Naive thymus-derived CD4-positive, alpha-beta T cell (primary cell): ENCODE measurements around the gene PTPRF. TPM values are rescaled to one million over a fixed set of nuclear protein-coding genes. Genes with fewer than 3 reads are reported as not detected.

ENCODE experiments used
- ATAC-seq: fragments of 150-1000 bp; cut with Tn5 transposase; 2 replicates; pipeline ENCODE4 v1.10.0; 2021; ENCODE audit warnings: mild to moderate bottlenecking, moderate library complexity
- CTCF ChIA-PET: fragments of 350-600 bp; sonication (Branson Sonifier 250); formaldehyde crosslinking; loops from one replicate; lab custom pipeline; 2021; ENCODE audit warnings: antibody characterized with exemption; lab: Charles Lee
- POLR2A ChIA-PET: fragments of 350-600 bp; sonication (Branson Sonifier 250); formaldehyde crosslinking; loops from one replicate; lab custom pipeline; 2021; ENCODE audit warnings: antibody characterized with exemption, inconsistent platforms; lab: Charles Lee
- DNase-seq, 9 donors: peaks; one replicate each; pipeline versions ENCODE4 v3.0.0 to v3.0.0-alpha.2; 2020 to 2022; ENCODE audit warnings: mixed read lengths in 1 of 9
- H3K27ac ChIP-seq: one replicate; pipeline ENCODE4 v1.7.0; 2013; ENCODE audit warnings: mild to moderate bottlenecking, low read depth, low read length, moderate library complexity
- H3K27me3 ChIP-seq, 2 donors: one replicate each; pipeline ENCODE4 v1.7.0; 2013; ENCODE audit warnings: low read length in 2 of 2, mild to moderate bottlenecking in 2 of 2, moderate library complexity in 2 of 2; ENCODE audit not compliant: control insufficient read depth in 2 of 2, insufficient read depth in 2 of 2
- H3K36me3 ChIP-seq, 3 experiments: 1 replicate in 2 of 3; 2 replicates in 1 of 3; pipeline ENCODE4 v1.7.0; 2013; ENCODE audit warnings: low read length in 3 of 3, mild to moderate bottlenecking in 3 of 3, moderate library complexity in 1 of 3; ENCODE audit not compliant: insufficient read depth in 3 of 3, control insufficient read depth in 2 of 3
- H3K4me1 ChIP-seq, 2 donors: one replicate each; pipeline ENCODE4 v1.7.0; 2013; ENCODE audit warnings: low read length in 2 of 2, mild to moderate bottlenecking in 2 of 2, moderate library complexity in 1 of 2; ENCODE audit not compliant: control insufficient read depth in 2 of 2, insufficient read depth in 2 of 2
- H3K4me3 ChIP-seq: 2 replicates; pipeline ENCODE4 v1.7.0; 2013; ENCODE audit warnings: mild to moderate bottlenecking, low read length
- H3K9me3 ChIP-seq, 3 experiments: 1 replicate in 2 of 3; 2 replicates in 1 of 3; pipeline ENCODE4 v1.7.0; 2013; ENCODE audit warnings: low read length in 3 of 3; ENCODE audit not compliant: control insufficient read depth in 2 of 3
- H3K27ac Mint-ChIP-seq, 9 donors: one replicate each; pipeline ENCODE4 v1.8.0; 2020 to 2022; ENCODE audit warnings: mixed read lengths in 9 of 9, mild to moderate bottlenecking in 8 of 9, moderate library complexity in 5 of 9, inconsistent platforms in 2 of 9
- H3K27me3 Mint-ChIP-seq, 5 donors: one replicate each; pipeline ENCODE4 v1.8.0; 2021 to 2022; ENCODE audit warnings: mixed read lengths in 5 of 5, mild to moderate bottlenecking in 1 of 5
- H3K36me3 Mint-ChIP-seq, 5 donors: one replicate each; pipeline ENCODE4 v1.8.0; 2020 to 2022; ENCODE audit warnings: mixed read lengths in 5 of 5, mild to moderate bottlenecking in 3 of 5, inconsistent platforms in 1 of 5
- H3K4me1 Mint-ChIP-seq, 7 donors: one replicate each; pipeline ENCODE4 v1.8.0; 2020 to 2022; ENCODE audit warnings: mixed read lengths in 7 of 7, mild to moderate bottlenecking in 3 of 7, inconsistent platforms in 1 of 7
- H3K4me3 Mint-ChIP-seq, 10 donors: one replicate each; pipeline ENCODE4 v1.8.0; 2020 to 2022; ENCODE audit warnings: mild to moderate bottlenecking in 10 of 10, mixed read lengths in 10 of 10, moderate library complexity in 6 of 10, inconsistent platforms in 2 of 10
- H3K9me3 Mint-ChIP-seq, 11 donors: one replicate each; pipeline ENCODE4 v1.8.0; 2020 to 2022; ENCODE audit warnings: mixed read lengths in 11 of 11, mild to moderate bottlenecking in 4 of 11, inconsistent platforms in 1 of 11, moderate library complexity in 1 of 11
- intact Hi-C, 2 donors: fragments of 100-400 bp; cut with micrococcal nuclease; formaldehyde crosslinking; loops; one replicate each; pipeline ENCODE4 v1.15.1; 2023
- polyA plus RNA-seq, 2 donors: library from polyadenylated mRNA; unstranded; fragments of 300-500 nt; fragmentation: Illumina TruSeq; gene quantifications; one replicate each; pipeline ENCODE4 v1.2.3, GENCODE V29; 2021
- total RNA-seq, 6 experiments: library from RNA in 5 of 6; stranded (reverse) in 5 of 6; gene quantifications; 1 replicate in 5 of 6; 2 replicates in 1 of 6; pipeline ENCODE4 v1.2.3 and lab custom pipeline; 2021 to 2026

Gene PTPRF
- total and polyA plus RNA-seq, 7 experiments from 2014 or later = 0.49 to 2.3 (median 1.8) TPM; not detected in 4

DNA sequence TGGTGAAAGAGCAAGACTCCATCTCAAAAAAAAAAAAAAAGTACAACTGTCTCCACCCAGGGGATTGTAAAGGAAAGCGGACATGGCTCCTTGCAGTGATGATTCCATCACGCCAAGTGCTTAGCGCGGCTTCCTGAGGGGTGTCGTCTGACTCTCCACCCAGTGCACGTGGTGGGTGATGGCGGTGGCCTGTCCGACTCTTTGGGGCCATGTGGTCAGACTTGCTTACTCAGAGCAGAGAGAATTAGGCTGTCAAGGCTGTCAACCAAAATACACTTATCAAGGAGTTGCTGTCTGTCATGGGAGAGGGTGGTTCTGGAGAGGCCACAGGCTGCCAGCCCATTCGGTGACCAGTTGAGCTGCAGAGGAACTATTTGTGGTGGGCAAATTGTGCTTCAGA is 49.4 kb downstream of the PTPRF start:
- Mint-ChIP-seq H3K27ac (no peak overlapping the region), H3K27me3 (no peaks in the 10 kb centered on the region), H3K36me3 (no peaks in the 10 kb centered on the region), H3K4me3 (no peak overlapping the region), H3K9me3 (peaks cover 0 to 2% (median 0%) of the 10 kb centered on the region in 11 donors), H3K4me1 (peaks cover 0 to 6% (median 0%) of the 10 kb centered on the region in 7 donors)
- no peak for ATAC-seq
- Histone ChIP-seq H3K36me3 (no peaks in the 10 kb centered on the region), H3K27ac (no peak overlapping the region), H3K4me1 (no peaks in the 10 kb centered on the region), H3K27me3 (no peaks in the 10 kb centered on the region), H3K4me3 (no peak overlapping the region), H3K9me3 (no peaks in the 10 kb centered on the region)
- intact Hi-C loops = no loop called here
- DNase-seq = no peak
- CTCF ChIA-PET = no interaction called here
- POLR2A ChIA-PET = no interaction called here

DNA sequence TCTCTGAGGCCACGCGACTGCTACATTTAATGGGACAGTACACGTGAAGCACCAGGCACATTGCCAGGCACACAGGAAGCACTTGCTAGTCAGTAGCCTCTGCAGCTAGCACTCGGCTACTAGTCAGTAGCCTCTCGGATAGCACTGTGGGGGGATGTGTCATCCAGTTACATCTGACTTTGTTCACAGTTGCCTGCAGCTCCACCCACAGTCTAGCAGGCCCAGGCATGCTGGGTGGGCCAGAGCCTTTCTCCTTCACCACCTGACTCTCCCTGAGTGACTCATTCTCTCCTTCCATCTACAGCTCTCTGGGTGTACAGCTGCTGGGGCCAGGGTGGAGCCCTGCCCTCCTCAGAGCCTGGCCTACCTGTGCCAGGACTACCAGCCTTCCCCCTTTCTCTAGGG is 51.5 kb downstream of the PTPRF start:
- H3K4me1 Mint-ChIP-seq = peaks cover 0 to 6% (median 0%) of the 10 kb centered on the region in 7 donors
- POLR2A ChIA-PET = no interaction called here
- DNase-seq (peak in 1 of 9 donors; percentile 34), ATAC-seq (peak; percentile 52)
- CTCF ChIA-PET = no interaction called here
- intact Hi-C loops = no loop called here
- H3K36me3 Mint-ChIP-seq = no peaks in the 10 kb centered on the region
- H3K4me3 ChIP-seq = no peak overlapping the region
- no peaks in the 10 kb centered on the region for H3K27me3 ChIP-seq
- H3K36me3 ChIP-seq = no peaks in the 10 kb centered on the region
- H3K4me1 ChIP-seq = no peaks in the 10 kb centered on the region
- H3K9me3 Mint-ChIP-seq = peaks cover 0 to 2% (median 0%) of the 10 kb centered on the region in 11 donors
- peak overlapping the region in 1 of 9 donors; percentile 59 for H3K27ac Mint-ChIP-seq
- H3K27ac ChIP-seq = no peak overlapping the region
- H3K4me3 Mint-ChIP-seq = no peak overlapping the region
- no peaks in the 10 kb centered on the region for H3K27me3 Mint-ChIP-seq
- H3K9me3 ChIP-seq = no peaks in the 10 kb centered on the region

DNA sequence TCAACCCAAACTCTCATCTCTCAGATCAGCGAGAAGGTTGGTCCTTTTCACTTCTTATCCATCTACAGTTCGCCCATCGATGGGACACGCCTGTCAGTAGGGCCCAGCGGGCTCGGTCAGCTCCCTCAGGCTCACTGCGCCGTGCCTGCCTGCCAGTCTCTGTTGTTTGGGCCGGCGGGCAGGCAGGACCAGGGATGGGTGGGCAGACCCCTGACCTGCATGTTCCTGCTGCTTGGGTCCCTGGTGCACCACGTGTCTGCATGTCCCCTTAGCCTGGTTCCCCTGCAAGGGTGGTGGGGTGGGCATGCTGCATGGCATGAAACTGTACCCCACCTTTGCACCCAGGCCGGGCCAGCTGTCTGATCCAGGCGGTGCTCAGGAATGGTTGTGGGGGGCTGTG is 52.4 kb downstream of the PTPRF start:
- H3K4me3 ChIP-seq = no peak overlapping the region
- no peaks in the 10 kb centered on the region for H3K9me3 ChIP-seq
- Mint-ChIP-seq H3K4me3 (no peak overlapping the region), H3K27me3 (no peaks in the 10 kb centered on the region), H3K36me3 (no peaks in the 10 kb centered on the region), H3K4me1 (peaks cover 0 to 6% (median 0%) of the 10 kb centered on the region in 7 donors), H3K9me3 (peaks cover 0 to 2% (median 0%) of the 10 kb centered on the region in 11 donors), H3K27ac (no peak overlapping the region)
- H3K27ac ChIP-seq = no peak overlapping the region
- DNase-seq = no peak
- H3K36me3 ChIP-seq = no peaks in the 10 kb centered on the region
- H3K4me1 ChIP-seq = no peaks in the 10 kb centered on the region
- CTCF ChIA-PET = no interaction called here
- ATAC-seq = no peak
- POLR2A ChIA-PET = no interaction called here
- H3K27me3 ChIP-seq = no peaks in the 10 kb centered on the region
- intact Hi-C loops = no loop called here

DNA sequence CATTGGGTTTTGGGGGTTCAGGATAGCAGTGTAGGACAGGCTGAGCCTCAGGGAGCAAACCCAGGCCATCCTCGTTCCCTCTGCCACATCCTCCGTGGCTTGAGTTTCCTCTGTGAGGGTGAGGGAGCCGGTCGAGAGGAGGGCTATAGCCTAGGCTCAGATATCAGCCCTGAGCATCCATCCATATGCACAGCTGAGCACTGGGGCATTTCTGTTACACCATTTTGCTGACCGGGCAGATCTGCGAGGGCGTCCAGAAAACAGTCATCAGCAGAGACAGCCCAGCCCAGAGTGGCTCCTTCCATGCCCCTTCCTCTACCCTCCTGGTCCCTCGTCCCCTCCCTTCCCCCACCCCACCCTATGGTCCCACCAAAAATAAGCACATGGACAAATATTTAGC is 53.5 kb downstream of the PTPRF start:
- intact Hi-C loops = no loop called here
- Mint-ChIP-seq H3K36me3 (no peaks in the 10 kb centered on the region), H3K4me1 (peaks cover 0 to 6% (median 0%) of the 10 kb centered on the region in 7 donors), H3K27ac (no peak overlapping the region), H3K27me3 (no peaks in the 10 kb centered on the region), H3K9me3 (peaks cover 0 to 2% (median 0%) of the 10 kb centered on the region in 11 donors), H3K4me3 (no peak overlapping the region)
- ATAC-seq (no peak), DNase-seq (no peak)
- H3K4me1 ChIP-seq = no peaks in the 10 kb centered on the region
- POLR2A ChIA-PET = no interaction called here
- H3K9me3 ChIP-seq = no peaks in the 10 kb centered on the region
- H3K36me3 ChIP-seq = no peaks in the 10 kb centered on the region
- no peaks in the 10 kb centered on the region for H3K27me3 ChIP-seq
- H3K4me3 ChIP-seq = no peak overlapping the region
- CTCF ChIA-PET = no interaction called here
- H3K27ac ChIP-seq = no peak overlapping the region

DNA sequence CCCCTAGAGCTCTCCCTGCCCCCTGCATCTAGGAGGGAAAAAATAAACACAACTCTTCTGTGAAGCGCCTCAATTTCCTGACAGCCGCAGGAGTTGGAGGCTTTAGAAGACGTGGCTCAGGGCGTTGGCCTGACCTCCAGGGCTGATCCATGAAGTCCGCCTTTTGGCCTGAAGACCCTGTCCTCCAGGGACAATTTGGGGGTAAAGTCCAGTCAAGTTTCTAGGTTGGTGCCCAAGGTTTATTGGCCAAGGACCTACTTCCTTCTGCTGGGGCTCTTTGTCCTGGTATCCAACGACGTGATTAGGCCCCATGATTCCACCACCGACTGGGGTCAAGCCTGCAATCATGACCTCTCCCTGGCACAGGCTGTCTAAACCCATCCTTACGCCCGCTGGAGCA is 54.9 kb downstream of the PTPRF start:
- Mint-ChIP-seq H3K36me3 (no peaks in the 10 kb centered on the region), H3K27me3 (no peaks in the 10 kb centered on the region), H3K4me3 (no peak overlapping the region), H3K27ac (no peak overlapping the region), H3K4me1 (peaks cover 0 to 6% (median 0%) of the 10 kb centered on the region in 7 donors), H3K9me3 (peaks cover 0 to 2% (median 0%) of the 10 kb centered on the region in 11 donors)
- Histone ChIP-seq H3K9me3 (no peaks in the 10 kb centered on the region), H3K36me3 (no peaks in the 10 kb centered on the region), H3K27ac (no peak overlapping the region), H3K4me1 (no peaks in the 10 kb centered on the region), H3K4me3 (no peak overlapping the region), H3K27me3 (no peaks in the 10 kb centered on the region)
- no peak for DNase-seq
- ATAC-seq = no peak
- intact Hi-C loops = no loop called here
- ChIA-PET CTCF (no interaction called here), POLR2A (no interaction called here)

DNA sequence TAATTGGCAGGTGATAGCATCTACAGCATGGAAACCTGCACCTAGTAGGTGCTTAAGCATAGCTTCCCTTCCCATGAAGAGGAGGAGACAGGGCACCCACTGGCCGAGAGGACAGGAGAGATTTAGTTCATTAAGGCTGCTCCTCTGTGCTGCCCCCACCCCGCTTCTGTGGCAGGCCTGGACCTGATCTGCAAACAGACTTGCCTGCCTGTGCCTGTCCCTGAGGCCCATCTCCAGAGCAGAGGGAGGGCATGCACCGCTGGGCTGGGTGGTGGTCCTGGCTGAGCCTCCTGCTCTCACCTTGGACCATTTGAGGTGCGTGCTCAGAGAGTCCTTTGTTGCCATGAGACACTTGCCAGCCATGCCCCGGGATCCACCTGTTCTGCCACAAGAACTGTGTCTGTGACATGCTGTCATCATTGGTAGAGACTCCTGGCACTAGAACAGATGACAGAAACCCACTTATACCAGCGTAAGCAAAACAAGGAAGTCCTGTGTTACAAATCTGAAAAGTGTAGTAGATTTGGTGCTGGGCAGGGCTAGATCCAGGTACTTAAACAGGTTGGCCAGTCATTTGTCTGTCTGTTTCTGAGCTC is 55.6 kb downstream of the PTPRF start:
- no peaks in the 10 kb centered on the region for H3K36me3 Mint-ChIP-seq
- no peaks in the 10 kb centered on the region for H3K27me3 ChIP-seq
- no peaks in the 10 kb centered on the region for H3K4me1 ChIP-seq
- DNase-seq (no peak), ATAC-seq (no peak)
- peaks cover 0 to 6% (median 0%) of the 10 kb centered on the region in 7 donors for H3K4me1 Mint-ChIP-seq
- POLR2A ChIA-PET = no interaction called here
- H3K27me3 Mint-ChIP-seq = no peaks in the 10 kb centered on the region
- H3K27ac Mint-ChIP-seq = no peak overlapping the region
- H3K9me3 Mint-ChIP-seq = peaks cover 0 to 2% (median 0%) of the 10 kb centered on the region in 11 donors
- H3K9me3 ChIP-seq = no peaks in the 10 kb centered on the region
- no peak overlapping the region for H3K27ac ChIP-seq
- no peaks in the 10 kb centered on the region for H3K36me3 ChIP-seq
- CTCF ChIA-PET = no interaction called here
- H3K4me3 ChIP-seq = no peak overlapping the region
- intact Hi-C loops = no loop called here
- H3K4me3 Mint-ChIP-seq = no peak overlapping the region

DNA sequence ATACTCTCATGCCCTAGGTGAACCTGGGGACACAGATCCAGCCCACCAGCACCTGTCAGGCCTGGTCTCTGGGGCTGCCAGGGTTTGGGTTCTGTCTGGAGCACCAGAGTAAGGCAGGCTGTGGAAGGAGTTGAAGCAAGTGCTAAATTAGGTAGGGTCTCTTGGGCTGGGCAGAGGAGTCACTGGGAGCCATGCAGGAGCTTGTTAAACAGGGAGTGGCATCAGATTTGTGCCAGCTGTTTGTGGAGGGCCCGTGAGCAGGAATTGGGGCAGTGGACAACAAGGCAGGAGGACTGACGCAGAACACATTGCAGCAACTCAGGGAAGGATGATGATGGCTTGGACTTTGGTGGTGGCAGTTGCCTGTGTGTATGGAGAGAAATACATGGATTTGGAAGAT is 56.3 kb downstream of the PTPRF start:
- H3K36me3 Mint-ChIP-seq = no peaks in the 10 kb centered on the region
- ATAC-seq = no peak
- no peaks in the 10 kb centered on the region for H3K27me3 Mint-ChIP-seq
- no peaks in the 10 kb centered on the region for H3K4me1 ChIP-seq
- ChIA-PET CTCF (no interaction called here), POLR2A (no interaction called here)
- intact Hi-C loops = no loop called here
- DNase-seq = no peak
- no peaks in the 10 kb centered on the region for H3K9me3 ChIP-seq
- no peak overlapping the region for H3K4me3 ChIP-seq
- no peaks in the 10 kb centered on the region for H3K27me3 ChIP-seq
- H3K4me3 Mint-ChIP-seq = no peak overlapping the region
- peaks cover 0 to 2% (median 0%) of the 10 kb centered on the region in 11 donors for H3K9me3 Mint-ChIP-seq
- no peak overlapping the region for H3K27ac ChIP-seq
- H3K36me3 ChIP-seq = no peaks in the 10 kb centered on the region
- no peak overlapping the region for H3K27ac Mint-ChIP-seq
- peaks cover 0 to 4% (median 0%) of the 10 kb centered on the region in 7 donors for H3K4me1 Mint-ChIP-seq
